Measurements from ENCODE around the gene TET1. TPM values are rescaled to one million over a fixed set of nuclear protein-coding genes. Genes with fewer than 3 reads are reported as not detected.

Gene TET1
- total and polyA plus RNA-seq, 2 of the 13 experiments (the other 11 are each of a cell fraction or from before 2014, with no cell fraction given): 6.9 to 7.3 TPM

- H4K20me1 ChIP-seq (ENCODE audit: insufficient read depth, low read length): no peaks in the 10 kb centered on the region
- ChIA-PET CTCF (ENCODE audit: low intra/inter-chr PET ratio, low total read pairs) (no interaction called here), POLR2A (no interaction called here)
- BruUV-seq (replicated peaks): no TSS peak
- peaks cover 9% of the 10 kb centered on the region for H3K4me1 ChIP-seq (ENCODE audit: insufficient read depth, low read length)
- H3K27ac ChIP-seq (ENCODE audit: extremely low read length, insufficient read depth, low read length): no peak overlapping the region
- H3K9me3 ChIP-seq (ENCODE audit: low read length): no peaks in the 10 kb centered on the region
- TF ChIP-seq ZNF597 (CRISPR knock-in tag; IDR thresholded peaks at IDR 0.05) (no peak), ZNF781 (CRISPR knock-in tag; IDR thresholded peaks at IDR 0.05; ENCODE audit: borderline replicate concordance, not compliant biosample characterization) (no peak), NR2F2 (IDR thresholded peaks at IDR 0.05; ENCODE audit: borderline replicate concordance, low read depth) (no peak), PRPF4 (IDR thresholded peaks at IDR 0.05; ENCODE audit: low read depth, low read length, poor library complexity, severe bottlenecking) (no peak), CTCF (CRISPR knock-in tag; IDR thresholded peaks at IDR 0.05) (no peak), ZNF143 (CRISPR knock-in tag; IDR thresholded peaks at IDR 0.05) (no peak), ZBTB39 (CRISPR knock-in tag; IDR thresholded peaks at IDR 0.05) (no peak)
- in situ Hi-C loops (cut with HindIII; ENCODE audit: extremely low pct_ligation_motif_present, low pct_unique_long_range_greater_than_20kb): no loop called here
- FAIRE-seq: no peak
- intact Hi-C loops (cut with micrococcal nuclease; ENCODE audit: unreplicated experiment): no loop called here
- peaks cover 10% of the 10 kb centered on the region for H3K79me2 ChIP-seq (ENCODE audit: insufficient read depth, low read length)
- no peak overlapping the region for H2AFZ ChIP-seq (ENCODE audit: low read length)
- no peak for ATAC-seq
- WGBS (ENCODE audit: low lambda C conversion rate): 68% methylated on average over 1 of the region's 1 CpG
- H3K4me3 ChIP-seq (replicated peaks in 1 of 3; ENCODE audit: insufficient read depth in 1 of 3, low read depth in 2 of 3, low read length in 3 of 3): no peak overlapping the region
- H3K9ac ChIP-seq (ENCODE audit: insufficient read depth, low read depth, low read length): no peak overlapping the region
- H3K36me3 ChIP-seq (replicated peaks in 1 of 2; ENCODE audit: control insufficient read depth in 1 of 2, insufficient read depth in 2 of 2, low read length in 2 of 2): peaks cover 0 to 19% of the 10 kb centered on the region in 2 experiments; a peak in 4 of 5 replicates
- H3K27me3 ChIP-seq (ENCODE audit: control insufficient read depth in 1 of 2, insufficient read depth in 2 of 2, low read length in 2 of 2): no peaks in the 10 kb centered on the region
- no peak for DNase-seq (ENCODE audit: low spot score)
- H3K4me2 ChIP-seq (ENCODE audit: low read depth, low read length): no peak overlapping the region
These were observed 58.1 kb downstream of the TET1 start for GRCh38 chr10:68618234-68618633.

Data from HepG2 (cell line).